GM06990 (cell line): ENCODE measurements around the gene PDE6A.

Experiments
- DNase-seq: peaks from one replicate; pipeline ENCODE4 v3.0.0-alpha.2; 2011; ENCODE audit not compliant: insufficient read length; ENCODE audit errors: extremely low read depth
- H3K27me3 ChIP-seq: replicated peaks from 2 replicates; pipeline ENCODE4 v1.6.0; 2011; ENCODE audit warnings: low read length; ENCODE audit not compliant: control insufficient read depth, insufficient read depth
- H3K36me3 ChIP-seq: 2 replicates; pipeline ENCODE4 v1.5.1; 2011; ENCODE audit warnings: low read length; ENCODE audit not compliant: control insufficient read depth, insufficient read depth
- H3K4me3 ChIP-seq: replicated peaks from 2 replicates; pipeline ENCODE4 v1.5.1; 2011; ENCODE audit warnings: low read depth, mild to moderate bottlenecking, control low read depth, low read length
- TF ChIP-seq, protein P1 (sequence below): IDR thresholded peaks from 2 replicates; pipeline ENCODE4 v1.5.1; 2011; ENCODE audit warnings: low read length, control low read depth, mild to moderate bottlenecking, inconsistent platforms; ENCODE audit not compliant: insufficient read depth, poor library complexity, severe bottlenecking

The PDE6A gene

DNA sequence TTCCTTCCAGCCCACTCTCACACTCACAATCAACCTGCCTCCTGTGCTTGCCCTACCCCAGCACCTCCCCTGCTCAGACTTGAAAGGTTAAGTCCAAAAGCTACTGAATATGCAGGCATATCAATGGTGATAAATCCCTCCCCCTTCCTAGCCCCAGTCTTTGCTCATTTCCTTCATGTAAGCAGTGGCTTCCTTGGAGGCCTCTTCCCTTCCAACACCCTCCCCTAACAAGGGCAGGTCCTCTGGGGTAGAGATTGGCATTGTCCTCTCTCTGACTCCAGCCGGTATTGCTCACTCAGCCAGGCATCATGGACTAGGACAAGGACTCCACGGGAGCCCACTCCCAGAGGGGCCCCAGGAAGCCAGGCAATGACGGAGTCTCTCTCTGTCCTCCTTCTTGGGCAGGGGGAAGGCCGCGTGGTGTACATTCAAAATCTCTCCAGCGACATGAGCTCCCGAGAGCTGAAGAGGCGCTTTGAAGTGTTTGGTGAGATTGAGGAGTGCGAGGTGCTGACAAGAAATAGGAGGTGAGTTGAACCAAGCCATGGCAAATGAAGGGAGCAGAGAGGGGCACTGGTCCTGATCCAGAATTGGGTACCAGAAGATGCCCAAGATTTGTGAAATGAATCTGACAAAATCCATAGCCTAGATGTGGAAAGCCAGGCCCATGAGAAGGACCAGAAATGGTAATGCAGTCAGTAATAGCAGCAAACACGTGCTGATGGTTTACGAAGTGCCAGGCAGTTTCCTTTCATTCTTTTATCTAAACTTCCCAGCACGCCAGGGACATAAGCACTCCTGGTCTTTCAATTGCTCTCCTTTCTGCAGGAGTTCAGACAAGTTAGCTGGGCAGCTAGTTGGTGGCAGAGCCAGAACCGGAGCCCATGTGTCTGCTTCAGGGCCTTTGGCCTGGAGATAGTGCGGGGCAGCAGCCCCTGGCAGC lies 102.5 kb downstream of the PDE6A start:
- H3K4me3 ChIP-seq = no peak overlapping the region
- no peaks in the 10 kb centered on the region for H3K27me3 ChIP-seq
- DNase-seq = no peak
- peaks cover 36% of the 10 kb centered on the region for H3K36me3 ChIP-seq
- TF ChIP-seq, protein P1, sequence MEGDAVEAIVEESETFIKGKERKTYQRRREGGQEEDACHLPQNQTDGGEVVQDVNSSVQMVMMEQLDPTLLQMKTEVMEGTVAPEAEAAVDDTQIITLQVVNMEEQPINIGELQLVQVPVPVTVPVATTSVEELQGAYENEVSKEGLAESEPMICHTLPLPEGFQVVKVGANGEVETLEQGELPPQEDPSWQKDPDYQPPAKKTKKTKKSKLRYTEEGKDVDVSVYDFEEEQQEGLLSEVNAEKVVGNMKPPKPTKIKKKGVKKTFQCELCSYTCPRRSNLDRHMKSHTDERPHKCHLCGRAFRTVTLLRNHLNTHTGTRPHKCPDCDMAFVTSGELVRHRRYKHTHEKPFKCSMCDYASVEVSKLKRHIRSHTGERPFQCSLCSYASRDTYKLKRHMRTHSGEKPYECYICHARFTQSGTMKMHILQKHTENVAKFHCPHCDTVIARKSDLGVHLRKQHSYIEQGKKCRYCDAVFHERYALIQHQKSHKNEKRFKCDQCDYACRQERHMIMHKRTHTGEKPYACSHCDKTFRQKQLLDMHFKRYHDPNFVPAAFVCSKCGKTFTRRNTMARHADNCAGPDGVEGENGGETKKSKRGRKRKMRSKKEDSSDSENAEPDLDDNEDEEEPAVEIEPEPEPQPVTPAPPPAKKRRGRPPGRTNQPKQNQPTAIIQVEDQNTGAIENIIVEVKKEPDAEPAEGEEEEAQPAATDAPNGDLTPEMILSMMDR = no peak

DNA sequence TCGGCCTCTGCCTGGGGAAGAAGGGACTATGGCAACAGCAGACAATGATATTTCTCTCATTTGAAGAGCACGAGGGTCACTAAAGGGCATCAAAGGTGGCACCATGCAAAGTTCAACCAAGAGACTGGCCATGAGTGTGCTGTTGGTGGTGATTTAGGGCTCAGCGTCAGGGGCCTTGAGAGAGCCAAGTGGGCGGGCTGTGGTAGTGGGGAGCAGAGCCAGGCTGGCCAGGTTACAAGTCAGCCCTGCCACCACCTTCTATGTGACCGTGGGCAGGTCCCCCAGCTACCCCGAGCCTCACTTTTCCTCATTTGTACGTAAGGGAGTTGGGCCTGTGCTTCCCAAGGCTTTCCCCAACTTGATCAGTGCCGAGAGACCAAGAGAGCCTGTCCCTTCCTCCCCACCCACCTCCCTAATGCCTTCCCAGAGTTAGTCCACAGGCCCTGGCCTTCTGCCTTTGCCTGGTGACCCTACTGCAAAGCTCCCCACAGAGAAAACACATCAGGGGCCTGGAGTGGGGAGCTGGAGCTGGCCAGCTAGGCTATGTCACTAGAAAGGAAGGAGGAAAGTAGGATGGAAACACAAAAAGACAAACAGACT lies 104.3 kb downstream of the PDE6A start:
- Histone ChIP-seq H3K36me3 (peaks cover 43% of the 10 kb centered on the region), H3K27me3 (no peaks in the 10 kb centered on the region), H3K4me3 (no peak overlapping the region)
- TF ChIP-seq, protein P1 = no peak
- no peak for DNase-seq

DNA sequence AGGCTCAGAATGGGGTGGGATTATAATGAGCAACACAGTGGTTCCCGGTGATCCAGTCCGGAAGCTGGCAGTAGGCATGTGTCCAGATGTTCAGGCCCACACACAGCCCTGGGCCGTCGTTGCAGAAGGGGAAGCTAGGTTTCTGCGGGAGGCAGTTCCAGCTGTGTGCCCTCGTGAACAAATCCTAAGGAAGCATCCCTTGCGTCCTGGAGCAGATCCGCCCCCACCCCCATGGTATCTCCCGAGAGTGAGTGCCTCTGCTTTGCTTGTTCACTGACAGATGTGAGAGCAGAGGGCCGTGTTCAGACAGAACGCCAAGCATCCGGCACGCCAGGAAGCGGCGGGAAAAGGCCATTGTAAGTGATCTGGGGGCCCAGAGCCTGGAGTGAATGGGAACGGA lies 104.8 kb downstream of the PDE6A start:
- Histone ChIP-seq H3K4me3 (no peak overlapping the region), H3K36me3 (peaks cover 45% of the 10 kb centered on the region), H3K27me3 (no peaks in the 10 kb centered on the region)
- DNase-seq = no peak
- TF ChIP-seq, protein P1 = no peak

DNA sequence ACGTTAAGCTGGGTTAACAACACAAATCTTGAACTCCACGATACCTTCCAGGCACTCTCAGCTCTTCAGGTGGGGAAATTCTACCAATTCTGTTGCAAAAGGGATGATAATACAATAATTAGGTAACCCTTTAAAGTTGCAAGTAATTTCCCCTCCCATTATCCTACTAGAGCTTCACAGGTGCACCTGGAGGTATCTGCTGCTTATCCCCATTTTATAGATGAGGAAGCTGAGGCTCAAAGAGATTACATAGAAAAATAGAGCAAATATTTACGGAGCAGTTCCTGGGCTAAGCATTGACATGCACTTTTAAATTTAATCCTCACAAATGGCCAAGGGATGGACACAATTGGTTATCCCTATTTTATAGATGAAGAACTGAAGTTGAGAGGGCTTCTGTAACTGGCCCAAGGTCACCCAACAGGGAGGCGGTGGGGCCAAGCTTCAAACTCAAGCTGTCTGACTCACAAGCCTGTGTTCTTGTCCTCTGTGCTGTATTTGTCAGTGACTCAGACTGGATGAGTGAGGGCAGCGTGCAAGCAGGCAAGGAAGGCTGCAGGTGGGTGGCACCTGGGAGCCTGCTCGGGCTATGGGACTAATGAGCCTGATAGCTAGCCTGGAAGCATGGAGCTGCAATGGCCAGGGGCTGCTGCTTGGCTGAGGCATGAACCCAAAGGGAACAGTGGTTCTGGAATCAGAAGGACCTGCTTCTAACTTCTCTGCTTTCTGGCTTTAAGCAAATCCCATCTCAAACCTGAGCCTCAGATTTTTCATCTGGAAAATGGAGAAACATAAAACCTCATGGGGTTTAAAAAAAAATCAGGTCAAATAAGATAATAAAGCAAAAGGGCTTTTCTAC lies 105.5 kb downstream of the PDE6A start:
- Histone ChIP-seq H3K27me3 (no peaks in the 10 kb centered on the region), H3K4me3 (no peak overlapping the region), H3K36me3 (peaks cover 46% of the 10 kb centered on the region)
- DNase-seq = no peak
- TF ChIP-seq, protein P1 = no peak

DNA sequence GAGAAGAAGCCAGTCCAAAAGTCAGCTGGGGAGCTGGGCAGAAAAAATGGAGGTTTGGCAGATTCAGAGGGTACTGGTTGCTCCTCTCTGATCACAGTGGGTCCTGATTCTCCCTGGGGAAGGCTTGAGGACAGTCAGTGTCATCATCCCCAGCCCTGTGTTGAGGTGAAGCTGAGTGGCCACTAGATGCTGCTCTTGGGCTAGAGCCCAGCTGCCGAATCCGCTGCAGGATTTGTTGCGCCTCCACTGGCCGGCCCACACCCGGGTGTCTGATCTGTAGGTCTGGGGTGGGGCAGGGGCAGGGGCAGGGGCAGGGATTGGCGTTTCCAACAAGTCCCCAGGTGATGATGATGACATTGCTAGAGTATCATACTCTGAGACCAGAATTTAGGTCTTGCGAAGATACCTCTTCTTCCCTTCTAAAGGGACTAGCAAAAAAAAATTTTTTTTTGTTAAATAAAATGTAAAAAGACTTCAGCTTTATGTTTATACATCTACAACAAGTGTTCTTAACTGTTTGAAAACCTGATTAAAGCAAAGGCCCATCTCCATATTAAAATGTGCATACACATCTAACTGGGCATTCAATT lies 106.8 kb downstream of the PDE6A start:
- TF ChIP-seq, protein P1 = peak; percentile 29
- DNase-seq = no peak
- H3K27me3 ChIP-seq = no peaks in the 10 kb centered on the region
- H3K36me3 ChIP-seq = peaks cover 51% of the 10 kb centered on the region
- no peak overlapping the region for H3K4me3 ChIP-seq
